Mucosa of gallbladder (tissue), 1 donor: ENCODE results near the gene NUP37. TPM values are rescaled to one million over a fixed set of nuclear protein-coding genes. Genes with fewer than 3 reads are reported as not detected.

ENCODE experiments used
- DNase-seq: peaks from one replicate; pipeline ENCODE4 v3.0.0-alpha.2; 2020; ENCODE audit warnings: low spot score
- total RNA-seq: library from RNA; stranded (reverse); gene quantifications from one replicate; pipeline ENCODE4 v1.2.1, GENCODE V29; 2021
- donor health status: DM: no; HTN: no; CAD: no.

NUP37 gene
- total RNA-seq, 1 donor from 2014 or later, result 13.6 TPM

DNA sequence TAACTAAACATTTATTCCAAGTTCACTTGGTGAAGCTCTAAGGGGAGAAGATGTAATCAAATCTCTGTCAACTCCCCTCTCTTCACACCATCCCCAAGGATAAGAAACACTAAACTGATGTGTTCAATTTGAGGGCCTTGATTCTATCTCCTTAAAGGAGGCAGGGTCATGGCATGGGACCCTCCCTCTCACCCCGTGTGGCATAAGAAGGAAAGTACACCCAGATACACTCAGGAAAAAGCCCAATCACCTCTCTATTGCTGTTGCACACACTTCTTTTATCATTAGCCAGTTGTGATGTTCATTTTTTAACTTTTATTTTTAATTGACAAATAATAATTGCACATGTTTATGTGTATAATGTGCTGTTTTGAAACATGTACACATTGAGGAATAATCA is 93.2 kb downstream of the NUP37 start:
- DNase-seq, result no peak

DNA sequence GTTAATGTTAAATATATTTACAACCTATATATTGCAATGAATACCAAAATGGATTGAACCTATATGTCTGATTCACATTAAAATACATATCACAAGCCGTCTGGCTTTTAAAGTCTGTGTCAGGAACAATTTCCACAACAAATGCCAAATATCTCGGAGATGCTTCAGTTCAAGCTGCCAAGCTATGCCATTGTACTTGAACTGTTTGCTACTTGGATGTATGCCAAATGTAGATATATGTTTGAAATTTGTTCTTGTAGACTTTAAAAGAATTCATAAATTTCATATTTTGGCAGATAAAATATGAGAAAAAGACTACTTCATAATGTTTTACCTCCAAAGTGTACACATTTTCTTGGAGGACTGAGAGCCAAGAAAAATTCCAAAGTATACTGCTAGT is 95.1 kb downstream of the NUP37 start:
- DNase-seq, result no peak

DNA sequence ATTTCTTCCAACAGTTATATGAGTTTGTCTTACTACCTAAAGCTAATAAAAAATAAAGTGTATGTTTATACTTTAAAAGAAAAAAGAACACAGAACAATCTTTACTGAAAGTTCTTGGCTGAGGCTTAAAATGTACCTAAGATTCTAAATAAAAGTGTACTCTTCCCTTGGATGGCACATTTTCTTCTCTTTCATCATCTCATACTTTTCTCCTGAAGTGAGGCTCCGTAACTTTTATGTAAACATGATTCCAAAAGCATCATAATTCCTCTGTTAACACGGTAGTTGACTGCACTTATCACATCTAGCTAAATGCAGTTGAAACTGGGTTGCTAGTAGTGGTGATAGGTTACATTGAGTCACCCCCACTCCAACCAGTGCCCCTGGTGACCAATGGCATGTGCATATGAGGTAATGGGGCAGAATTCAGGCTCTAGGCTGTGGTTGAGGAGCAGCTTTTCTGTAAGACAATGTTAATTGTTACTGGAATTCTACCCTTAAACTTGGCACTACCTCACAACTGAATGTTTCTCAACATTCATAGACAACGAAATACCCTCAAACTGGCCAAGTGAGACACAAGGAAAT is 96.5 kb downstream of the NUP37 start:
- DNase-seq, result no peak

Other genes with a start within 250 kb of the NUP37 start
- 19.2 TPM for gene DRAM1, start 242.5 kb downstream of the NUP37 start, total RNA-seq
- 32.0 TPM for gene WASHC3, start 58.1 kb downstream of the NUP37 start, total RNA-seq
- 1.2 TPM for gene PARPBP, start 69 bp upstream of the NUP37 start, total RNA-seq
- not detected for gene PMCH, start 77.7 kb upstream of the NUP37 start, total RNA-seq